Spleen (tissue), 11 donors: ENCODE results near the gene ACER3. TPM values are rescaled to one million over a fixed set of nuclear protein-coding genes. Genes with fewer than 3 reads are reported as not detected.
A peak's percentile ranks its signal among the peaks of the same experiment; 100 is the strongest.

Source experiments
- DNase-seq: peaks from one replicate; pipeline ENCODE4 v3.0.0-alpha.2; 2020
- H3K27ac ChIP-seq, 8 donors: fragments of 200-600 bp; sonication (generic) in 7 of 8; 1 replicate in 4 of 8; 2 replicates in 4 of 8; pipeline versions ENCODE4 v1.5.0 to v1.8.0; 2016 to 2021; ENCODE audit warnings: inconsistent platforms in 4 of 8, mild to moderate bottlenecking in 4 of 8, moderate library complexity in 1 of 8
- H3K27me3 ChIP-seq, 7 donors: fragments of 200-600 bp; sonication (generic) in 6 of 7; replicated peaks in 1 of 7; 1 replicate in 4 of 7; 2 replicates in 3 of 7; pipeline versions ENCODE4 v1.5.0 to v1.8.0; 2016 to 2021; ENCODE audit warnings: inconsistent platforms in 3 of 7, mild to moderate bottlenecking in 1 of 7
- H3K36me3 ChIP-seq, 6 donors: fragments of 200-600 bp; sonication (generic) in 5 of 6; 1 replicate in 4 of 6; 2 replicates in 2 of 6; pipeline versions ENCODE4 v1.5.0 to v1.8.0; 2016 to 2021; ENCODE audit warnings: inconsistent platforms in 2 of 6
- H3K4me1 ChIP-seq, 6 donors: fragments of 200-600 bp; sonication (generic) in 5 of 6; 1 replicate in 3 of 6; 2 replicates in 3 of 6; pipeline versions ENCODE4 v1.5.0 to v1.8.0; 2016 to 2021; ENCODE audit warnings: inconsistent platforms in 3 of 6
- H3K4me3 ChIP-seq, 8 donors: fragments of 200-600 bp; sonication (generic) in 7 of 8; 1 replicate in 4 of 8; 2 replicates in 4 of 8; pipeline versions ENCODE4 v1.5.0 to v1.8.0; 2016 to 2021; ENCODE audit warnings: inconsistent platforms in 4 of 8, mild to moderate bottlenecking in 4 of 8, moderate library complexity in 2 of 8
- H3K9me3 ChIP-seq, 8 donors: fragments of 200-600 bp; sonication (generic) in 7 of 8; 1 replicate in 4 of 8; 2 replicates in 4 of 8; pipeline versions ENCODE4 v1.5.0 to v1.8.0; 2016 to 2021; ENCODE audit warnings: inconsistent platforms in 4 of 8
- CTCF ChIP-seq, 11 experiments: fragments of 200-600 bp in 7 of 11; fragments of 450-650 bp in 4 of 11; sonication (generic) in 4 of 11; IDR thresholded peaks in 8 of 11; conservative IDR thresholded peaks in 3 of 11; 1 replicate in 7 of 11; 2 replicates in 4 of 11; pipeline versions ENCODE4 v1.4.0 to v1.8.0; 2016 to 2021; ENCODE audit warnings: antibody characterized with exemption in 11 of 11, inconsistent platforms in 4 of 11, mild to moderate bottlenecking in 1 of 11
- POLR2A ChIP-seq, 3 donors: fragments of 450-650 bp; IDR thresholded peaks; one replicate each; pipeline ENCODE4 v1.5.1; 2017; ENCODE audit warnings: antibody characterized with exemption in 3 of 3, mild to moderate bottlenecking in 1 of 3
- POLR2AphosphoS5 ChIP-seq, 3 donors: sonication (generic); formaldehyde crosslinking; IDR thresholded peaks; one replicate each; pipeline ENCODE4 v1.5.1; 2017; ENCODE audit warnings: antibody characterized with exemption in 3 of 3
- WGBS, 5 donors: extraction: QIAGEN DNeasy Blood & Tissue Kit in 3 of 5; methylation state at CpG; one replicate each; pipeline versions ENCODE4 v1.1.5 to v1.1.7; 2013 to 2018; 5-methylcytosine and 5-hydroxymethylcytosine counted together
- intact Hi-C: fragments of 100-400 bp; cut with DNase I; formaldehyde crosslinking; loops from one replicate; pipeline ENCODE4 v1.15.0; 2023; ENCODE audit warnings: low total_unique reads
- polyA plus RNA-seq, 3 donors: library from polyadenylated mRNA; stranded (reverse); fragments of 200-250 nt; gene quantifications; one replicate each; pipeline ENCODE4 v1.2.1, GENCODE V29; 2013
- total RNA-seq, 7 donors: library from RNA; depleted of rRNA in 3 of 7; stranded (reverse); fragments of >200 nt in 3 of 7; fragmentation: NEBNext Ultra II Directional in 4 of 7; extraction: Animal tissue kit (Norgen Biotek cat#: 25700) in 4 of 7; gene quantifications; one replicate each; pipeline versions ENCODE4 v1.1.0 to v1.2.1, GENCODE V29; 2016 to 2021
- donor health status: healthy with polysubstance abuse.
- donor health status: DM: no; HTN: no; CAD: no; lungs with moderate emphysema.
- donor health status: DM: no; HTN: no; CAD: no.
- donor health status: Bipolar disorder and iron deficiency.
- donor health status: healthy.
- donor health status: DM: no; HTN: no; CAD: no.
- donor health status: DM: yes; HTN: yes; CAD: no.

The ACER3 gene
- total and polyA plus RNA-seq, 10 donors, result 2.9 to 52.2 (median 32.1) TPM

GRCh38 chr11:77074626-77075221 is 214.0 kb downstream of the ACER3 start:
- DNase-seq, result no peak
- no peaks in the 10 kb centered on the region for H3K9me3 ChIP-seq
- H3K4me3 ChIP-seq, result no peak overlapping the region
- 84 to 89% (median 88%) methylated on average over 14 to 15 of the region's 15 CpGs for WGBS, 5 donors
- no peaks in the 10 kb centered on the region for H3K27me3 ChIP-seq
- no peaks in the 10 kb centered on the region for H3K36me3 ChIP-seq
- peak overlapping the region in 5 of 8 donors; percentile 70 to 83 (median 75) for H3K27ac ChIP-seq
- H3K4me1 ChIP-seq, result peaks cover 22 to 43% (median 38%) of the 10 kb centered on the region in 6 donors
- TF ChIP-seq POLR2A (IDR thresholded peaks at IDR 0.05) (no peak), POLR2AphosphoS5 (IDR thresholded peaks at IDR 0.05) (no peak), CTCF (IDR thresholded peaks at IDR 0.05 in 8 of 11, conservative IDR thresholded peaks at IDR 0.05 in 3 of 11) (no peak)
- intact Hi-C loops, result no loop called here

GRCh38 chr11:77075425-77075905 is 214.7 kb downstream of the ACER3 start:
- no peaks in the 10 kb centered on the region for H3K36me3 ChIP-seq
- peaks cover 22 to 43% (median 38%) of the 10 kb centered on the region in 6 donors for H3K4me1 ChIP-seq
- 87 to 99% (median 89%) methylated on average over 5 of the region's 5 CpGs for WGBS, 5 donors

More at GRCh38 chr11:77075425-77075905, 214.7 kb downstream of the ACER3 start:
- peak overlapping the region in 2 of 8 donors; percentile 80 to 83 for H3K27ac ChIP-seq
- TF ChIP-seq POLR2AphosphoS5 (IDR thresholded peaks at IDR 0.05) (no peak), POLR2A (IDR thresholded peaks at IDR 0.05) (no peak), CTCF (IDR thresholded peaks at IDR 0.05 in 8 of 11, conservative IDR thresholded peaks at IDR 0.05 in 3 of 11) (no peak)
- no peaks in the 10 kb centered on the region for H3K27me3 ChIP-seq
- DNase-seq, result no peak
- no peak overlapping the region for H3K4me3 ChIP-seq
- H3K9me3 ChIP-seq, result no peaks in the 10 kb centered on the region
- intact Hi-C loops, result no loop called here

Other genes with a start within 250 kb of the ACER3 start
- 100 to 1,000 TPM in 3 of 7 donors, 10 to 100 TPM in 4; 44.1 to 214 (median 90.3) TPM for gene LRRC32, start 190.2 kb upstream of the ACER3 start, total RNA-seq
- 10 to 100 TPM; 25.9 to 29.5 (median 29.4) TPM for gene LRRC32, start 190.2 kb upstream of the ACER3 start, polyA plus RNA-seq
- gene TSKU, start 77.6 kb upstream of the ACER3 start, total RNA-seq, result 10 to 100 TPM in 6 of 7 donors, 1 to 10 TPM in 1; 9.4 to 18.6 (median 13.1) TPM
- gene TSKU, start 77.6 kb upstream of the ACER3 start, polyA plus RNA-seq, result 1 to 10 TPM; 1.1 to 5.7 (median 1.8) TPM
- not detected for gene B3GNT6, start 173.5 kb downstream of the ACER3 start, total RNA-seq
- gene B3GNT6, start 173.5 kb downstream of the ACER3 start, polyA plus RNA-seq, result not detected
- 1 to 10 TPM; 3.5 to 9.2 (median 8.0) TPM for gene CAPN5, start 206.1 kb downstream of the ACER3 start, total RNA-seq
- 1 to 10 TPM in 1 of 3 donors, under 1 TPM in 2; 0.80 to 2.4 (median 0.96) TPM for gene CAPN5, start 206.1 kb downstream of the ACER3 start, polyA plus RNA-seq
- gene OMP, start 241.9 kb downstream of the ACER3 start, total RNA-seq, result under 1 TPM in 1 of 7 donors, not detected in 6; 0.64 TPM
- gene OMP, start 241.9 kb downstream of the ACER3 start, polyA plus RNA-seq, result under 1 TPM in 1 of 3 donors, not detected in 2; 0.51 TPM